Gastroesophageal sphincter (tissue), 3 donors: ENCODE results near the gene GJA4.

Experiments
- EP300 ChIP-seq: sonication (generic); formaldehyde crosslinking; IDR thresholded peaks from one replicate; pipeline ENCODE4 v1.6.1; 2017; ENCODE audit warnings: antibody characterized with exemption, mild to moderate bottlenecking
- POLR2A ChIP-seq, 2 donors: fragments of 450-650 bp; IDR thresholded peaks; one replicate each; pipeline ENCODE4 v1.6.1; 2017; ENCODE audit warnings: antibody characterized with exemption in 2 of 2, mild to moderate bottlenecking in 2 of 2, moderate library complexity in 1 of 2
- POLR2AphosphoS5 ChIP-seq: sonication (generic); formaldehyde crosslinking; IDR thresholded peaks from one replicate; pipeline ENCODE4 v1.6.1; 2017; ENCODE audit warnings: antibody characterized with exemption
- TF ChIP-seq, protein P1 (sequence below), 4 experiments: fragments of 200-600 bp in 2 of 4; fragments of 450-650 bp in 2 of 4; sonication (generic) in 1 of 4; IDR thresholded peaks; one replicate each; pipeline ENCODE4 v1.5.1; 2017 to 2019; ENCODE audit warnings: antibody characterized with exemption in 4 of 4, mild to moderate bottlenecking in 2 of 4, moderate library complexity in 2 of 4

DNA sequence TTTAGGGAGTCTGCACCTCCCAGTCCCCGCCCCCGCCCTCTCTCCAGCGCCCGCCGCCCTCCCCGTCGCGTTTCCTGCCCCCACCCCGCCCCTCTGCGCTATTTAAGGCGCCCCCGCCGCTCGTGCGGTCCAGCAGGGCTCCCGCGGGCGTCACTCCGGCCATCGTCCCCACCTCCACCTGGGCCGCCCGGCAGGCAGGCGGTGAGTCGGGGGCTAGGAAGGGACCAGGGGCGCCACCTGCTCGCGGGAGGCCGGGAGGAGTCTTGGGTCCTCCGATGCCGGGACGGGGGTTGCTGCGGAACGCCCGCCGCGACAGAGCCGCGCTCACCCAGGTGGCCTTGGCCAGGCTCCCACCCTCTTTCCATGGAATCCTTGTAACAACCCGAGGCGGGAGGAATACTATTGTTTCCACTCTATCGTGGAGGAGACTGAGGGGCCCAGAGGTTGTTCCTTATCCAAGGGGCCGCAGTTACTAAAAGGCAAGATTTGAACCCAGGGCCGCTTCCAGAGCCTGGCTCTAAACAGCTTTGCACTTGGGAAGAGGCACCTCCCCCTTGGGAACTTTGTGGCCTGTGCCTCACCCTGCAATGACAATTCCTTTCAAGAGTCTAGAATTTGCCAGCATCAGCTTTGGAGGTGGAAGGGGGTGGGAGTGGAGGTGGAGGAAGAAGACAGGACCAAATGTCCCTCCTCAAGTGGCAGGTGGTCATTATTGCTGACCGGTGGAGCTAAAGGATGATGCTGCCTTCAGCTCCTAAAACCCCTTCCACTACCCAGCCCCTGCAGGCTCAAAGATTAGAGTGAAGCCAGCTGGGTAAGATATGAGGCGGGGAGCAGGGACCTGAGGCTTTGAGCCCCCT, at the start of gene GJA4:
- TF ChIP-seq, protein P1, sequence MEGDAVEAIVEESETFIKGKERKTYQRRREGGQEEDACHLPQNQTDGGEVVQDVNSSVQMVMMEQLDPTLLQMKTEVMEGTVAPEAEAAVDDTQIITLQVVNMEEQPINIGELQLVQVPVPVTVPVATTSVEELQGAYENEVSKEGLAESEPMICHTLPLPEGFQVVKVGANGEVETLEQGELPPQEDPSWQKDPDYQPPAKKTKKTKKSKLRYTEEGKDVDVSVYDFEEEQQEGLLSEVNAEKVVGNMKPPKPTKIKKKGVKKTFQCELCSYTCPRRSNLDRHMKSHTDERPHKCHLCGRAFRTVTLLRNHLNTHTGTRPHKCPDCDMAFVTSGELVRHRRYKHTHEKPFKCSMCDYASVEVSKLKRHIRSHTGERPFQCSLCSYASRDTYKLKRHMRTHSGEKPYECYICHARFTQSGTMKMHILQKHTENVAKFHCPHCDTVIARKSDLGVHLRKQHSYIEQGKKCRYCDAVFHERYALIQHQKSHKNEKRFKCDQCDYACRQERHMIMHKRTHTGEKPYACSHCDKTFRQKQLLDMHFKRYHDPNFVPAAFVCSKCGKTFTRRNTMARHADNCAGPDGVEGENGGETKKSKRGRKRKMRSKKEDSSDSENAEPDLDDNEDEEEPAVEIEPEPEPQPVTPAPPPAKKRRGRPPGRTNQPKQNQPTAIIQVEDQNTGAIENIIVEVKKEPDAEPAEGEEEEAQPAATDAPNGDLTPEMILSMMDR (IDR thresholded peaks at IDR 0.05), result no peak
- TF ChIP-seq POLR2A (IDR thresholded peaks at IDR 0.05) (no peak), EP300 (no peak), POLR2AphosphoS5 (peak; percentile 8)
